DND-41 (cell line): ENCODE data around the gene HLCS.

Source experiments
- ATAC-seq: fragments of 200-7000 bp; cut with Tn5 transposase; 3 replicates; pipeline ENCODE4 v1.9.1; 2021; ENCODE audit warnings: low read depth; ENCODE audit not compliant: insufficient read depth
- DNase-seq: peaks from one replicate; pipeline ENCODE4 v3.0.0-alpha.2; 2020
- H2AFZ ChIP-seq: 2 replicates; pipeline ENCODE4 v1.6.0; 2012; ENCODE audit warnings: low read depth, low read length
- H3K27ac ChIP-seq: 2 replicates; pipeline ENCODE4 v1.5.1; 2012; ENCODE audit warnings: low read length, inconsistent platforms
- H3K27me3 ChIP-seq: fragments of 200-600 bp; sonication (generic); 2 replicates; pipeline ENCODE4 v1.6.0; 2012; ENCODE audit warnings: low read length, mild to moderate bottlenecking, inconsistent platforms; ENCODE audit not compliant: insufficient read depth, poor library complexity
- H3K36me3 ChIP-seq: 2 replicates; pipeline ENCODE4 v1.5.1; 2012; ENCODE audit warnings: low read length, inconsistent platforms; ENCODE audit not compliant: insufficient read depth
- H3K4me1 ChIP-seq: 2 replicates; pipeline ENCODE4 v1.5.1; 2012; ENCODE audit warnings: mild to moderate bottlenecking, low read length; ENCODE audit not compliant: insufficient read depth
- H3K4me2 ChIP-seq: 2 replicates; pipeline ENCODE4 v1.6.0; 2012; ENCODE audit warnings: mild to moderate bottlenecking, moderate library complexity, low read length, inconsistent platforms; ENCODE audit not compliant: insufficient read depth
- H3K4me3 ChIP-seq, 2 experiments: fragments of 200-600 bp in 1 of 2; shearing (Covaris generic) in 1 of 2; 2 replicates each; pipeline ENCODE4 v1.5.1; 2012 to 2016; ENCODE audit warnings: inconsistent platforms in 2 of 2, low read length in 2 of 2, mild to moderate bottlenecking in 2 of 2, low read depth in 1 of 2, moderate library complexity in 1 of 2
- H3K79me2 ChIP-seq: 2 replicates; pipeline ENCODE4 v1.6.0; 2012; ENCODE audit warnings: low read length, inconsistent platforms; ENCODE audit not compliant: insufficient read depth
- H3K9ac ChIP-seq: 2 replicates; pipeline ENCODE4 v1.6.0; 2012; ENCODE audit warnings: low read depth, mild to moderate bottlenecking, inconsistent platforms, low read length, moderate library complexity
- H3K9me3 ChIP-seq: 2 replicates; pipeline ENCODE4 v1.5.1; 2012; ENCODE audit warnings: low read length, moderate library complexity, mild to moderate bottlenecking, inconsistent platforms; ENCODE audit not compliant: insufficient read depth, severe bottlenecking
- H4K20me1 ChIP-seq: 2 replicates; pipeline ENCODE4 v1.6.0; 2012; ENCODE audit warnings: low read length; ENCODE audit not compliant: insufficient read depth
- EZH2 ChIP-seq: IDR thresholded peaks from 3 replicates; pipeline ENCODE4 v1.6.1; 2012; ENCODE audit warnings: borderline replicate concordance, low read depth, mild to moderate bottlenecking, moderate library complexity, low read length, inconsistent platforms; ENCODE audit not compliant: severe bottlenecking
- TF ChIP-seq, protein P1 (sequence below): IDR thresholded peaks from 2 replicates; pipeline ENCODE4 v1.5.1; 2012; ENCODE audit warnings: borderline replicate concordance, low read length, moderate library complexity, mild to moderate bottlenecking; ENCODE audit not compliant: poor library complexity, severe bottlenecking; ENCODE audit errors: extremely low read depth

The HLCS gene

DNA sequence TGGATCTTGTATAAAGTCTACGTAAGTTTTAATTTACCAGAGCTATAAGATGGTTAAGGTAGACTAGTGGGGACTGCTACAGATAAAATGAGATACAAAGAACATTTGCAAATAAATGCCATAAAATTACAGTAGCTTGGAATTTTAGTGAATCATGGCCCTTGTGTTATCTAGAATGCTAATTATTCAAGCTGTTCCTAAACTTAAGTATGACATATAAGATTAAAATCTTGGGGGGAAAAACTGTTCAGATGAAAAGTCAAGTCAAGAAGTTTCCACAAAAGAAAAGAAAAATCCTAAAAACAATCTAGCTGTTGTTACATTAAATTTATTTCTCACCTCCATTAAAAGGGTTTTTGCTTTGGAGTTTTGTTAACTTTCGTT is 215.9 kb downstream of the HLCS start:
- no peaks in the 10 kb centered on the region for H4K20me1 ChIP-seq
- H3K9me3 ChIP-seq, result no peaks in the 10 kb centered on the region
- H3K4me3 ChIP-seq, result no peak overlapping the region
- no peaks in the 10 kb centered on the region for H3K27me3 ChIP-seq
- no peaks in the 10 kb centered on the region for H3K79me2 ChIP-seq
- H2AFZ ChIP-seq, result no peak overlapping the region
- H3K36me3 ChIP-seq, result peaks cover 4% of the 10 kb centered on the region; the same call in 1 of the 2 replicates
- no peak for ATAC-seq
- TF ChIP-seq EZH2, result no peak
- TF ChIP-seq, protein P1, sequence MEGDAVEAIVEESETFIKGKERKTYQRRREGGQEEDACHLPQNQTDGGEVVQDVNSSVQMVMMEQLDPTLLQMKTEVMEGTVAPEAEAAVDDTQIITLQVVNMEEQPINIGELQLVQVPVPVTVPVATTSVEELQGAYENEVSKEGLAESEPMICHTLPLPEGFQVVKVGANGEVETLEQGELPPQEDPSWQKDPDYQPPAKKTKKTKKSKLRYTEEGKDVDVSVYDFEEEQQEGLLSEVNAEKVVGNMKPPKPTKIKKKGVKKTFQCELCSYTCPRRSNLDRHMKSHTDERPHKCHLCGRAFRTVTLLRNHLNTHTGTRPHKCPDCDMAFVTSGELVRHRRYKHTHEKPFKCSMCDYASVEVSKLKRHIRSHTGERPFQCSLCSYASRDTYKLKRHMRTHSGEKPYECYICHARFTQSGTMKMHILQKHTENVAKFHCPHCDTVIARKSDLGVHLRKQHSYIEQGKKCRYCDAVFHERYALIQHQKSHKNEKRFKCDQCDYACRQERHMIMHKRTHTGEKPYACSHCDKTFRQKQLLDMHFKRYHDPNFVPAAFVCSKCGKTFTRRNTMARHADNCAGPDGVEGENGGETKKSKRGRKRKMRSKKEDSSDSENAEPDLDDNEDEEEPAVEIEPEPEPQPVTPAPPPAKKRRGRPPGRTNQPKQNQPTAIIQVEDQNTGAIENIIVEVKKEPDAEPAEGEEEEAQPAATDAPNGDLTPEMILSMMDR, result no peak
- no peak overlapping the region for H3K9ac ChIP-seq
- H3K4me2 ChIP-seq, result no peak overlapping the region
- no peak for DNase-seq
- no peaks in the 10 kb centered on the region for H3K4me1 ChIP-seq
- H3K27ac ChIP-seq, result no peak overlapping the region

DNA sequence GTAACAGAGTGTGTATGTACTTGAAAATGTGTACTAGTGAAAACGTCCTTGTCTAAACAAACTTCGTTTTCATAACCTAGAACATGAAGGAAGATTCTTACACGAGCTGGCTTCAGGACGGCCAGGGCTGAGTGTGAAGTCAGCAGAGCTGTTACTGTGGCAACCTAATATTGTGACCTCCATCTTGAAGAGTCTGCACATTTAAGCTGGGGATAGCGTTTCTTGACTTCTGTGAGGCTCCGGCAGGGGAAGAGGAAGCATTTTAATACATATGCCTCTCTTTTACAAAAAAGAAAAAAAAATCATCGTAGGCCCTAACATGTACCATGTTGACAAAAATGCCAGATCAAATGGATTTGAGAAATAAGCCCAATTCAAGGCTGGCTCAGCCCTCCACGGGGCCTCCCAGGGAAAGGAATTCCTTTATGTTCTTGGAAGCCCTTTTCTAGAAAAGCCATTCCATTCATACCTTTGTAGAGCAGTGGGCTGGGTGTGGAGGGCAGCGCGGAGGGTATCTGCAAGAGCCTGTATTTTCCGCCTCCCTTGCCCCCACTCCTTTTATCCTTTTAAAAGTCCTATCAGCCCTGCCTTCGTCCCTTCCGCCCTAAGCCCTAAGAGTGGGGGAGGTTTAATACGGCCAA is 216.4 kb downstream of the HLCS start:
- DNase-seq, result no peak
- Histone ChIP-seq H3K4me1 (no peaks in the 10 kb centered on the region), H3K9ac (no peak overlapping the region), H3K27me3 (no peaks in the 10 kb centered on the region), H2AFZ (no peak overlapping the region), H3K9me3 (no peaks in the 10 kb centered on the region), H3K4me3 (no peak overlapping the region), H3K79me2 (no peaks in the 10 kb centered on the region), H3K27ac (no peak overlapping the region), H4K20me1 (no peaks in the 10 kb centered on the region), H3K4me2 (no peak overlapping the region), H3K36me3 (peaks cover 4% of the 10 kb centered on the region; the same call in 1 of the 2 replicates)
- ATAC-seq, result no peak
- TF ChIP-seq, protein P1, result no peak
- TF ChIP-seq EZH2, result no peak

DNA sequence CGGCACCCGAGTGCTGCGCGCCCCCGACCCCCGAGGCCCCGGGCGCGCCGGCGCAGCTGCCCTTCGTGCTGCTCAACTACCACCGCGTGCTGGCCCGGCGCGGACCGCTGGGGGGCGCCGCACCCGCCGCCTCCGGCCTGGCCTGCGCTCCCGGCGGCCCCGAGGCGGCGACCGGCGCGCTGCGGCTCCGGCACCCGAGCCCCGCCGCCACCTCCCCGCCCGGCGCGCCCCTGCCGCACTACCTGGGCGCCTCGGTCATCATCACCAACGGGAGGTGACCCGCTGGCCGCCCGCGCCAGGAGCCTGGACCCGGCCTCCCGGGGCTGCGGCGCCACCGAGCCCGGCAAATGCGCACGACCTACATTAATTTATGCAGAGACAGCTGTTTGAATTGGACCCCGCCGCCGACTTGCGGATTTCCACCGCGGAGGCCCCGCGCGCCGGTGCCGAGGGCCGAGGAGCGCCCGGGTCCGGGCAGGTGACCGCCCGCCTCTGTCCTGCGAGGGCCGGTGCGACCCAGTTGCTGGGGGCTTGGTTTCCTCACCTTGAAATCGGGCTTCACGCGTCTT is 218.6 kb downstream of the HLCS start:
- Histone ChIP-seq H2AFZ (no peak overlapping the region), H3K4me3 (no peak overlapping the region), H3K27ac (no peak overlapping the region), H3K4me2 (no peak overlapping the region), H3K79me2 (no peaks in the 10 kb centered on the region), H3K27me3 (no peaks in the 10 kb centered on the region), H4K20me1 (no peaks in the 10 kb centered on the region), H3K4me1 (no peaks in the 10 kb centered on the region), H3K36me3 (no peaks in the 10 kb centered on the region; the same call in 1 of the 2 replicates), H3K9ac (no peak overlapping the region), H3K9me3 (no peaks in the 10 kb centered on the region)
- no peak for DNase-seq
- no peak for ATAC-seq
- TF ChIP-seq, protein P1, result no peak
- TF ChIP-seq EZH2, result no peak
